HepG2 (cell line): ENCODE measurements around the gene MCF2L. TPM values are rescaled to one million over a fixed set of nuclear protein-coding genes. Genes with fewer than 3 reads are reported as not detected.
A peak's percentile ranks its signal among the peaks of the same experiment; 100 is the strongest.

Experiments
- ATRX ChIP-seq: sonication (generic); formaldehyde crosslinking; IDR thresholded peaks from 2 replicates; pipeline ENCODE4 v1.4.0; 2020; ENCODE audit warnings: missing genetic modification reagents, borderline replicate concordance
- BHLHE40 ChIP-seq: IDR thresholded peaks from 2 replicates; pipeline ENCODE4 v1.6.1; 2011; ENCODE audit warnings: low read length, improper control_type of control experiment
- DNMT1 ChIP-seq: sonication (generic); formaldehyde crosslinking; IDR thresholded peaks from 2 replicates; pipeline ENCODE4 v1.5.1; 2020; ENCODE audit warnings: mild to moderate bottlenecking, missing genetic modification reagents
- GPN1 ChIP-seq: sonication (generic); formaldehyde crosslinking; IDR thresholded peaks from 2 replicates; pipeline ENCODE4 v1.5.1; 2020; ENCODE audit warnings: missing genetic modification reagents, borderline replicate concordance
- KDM5B ChIP-seq: sonication (generic); formaldehyde crosslinking; IDR thresholded peaks from 2 replicates; pipeline ENCODE4 v1.4.0; 2020; ENCODE audit warnings: missing genetic modification reagents, mild to moderate bottlenecking, borderline replicate concordance
- KLF11 ChIP-seq: IDR thresholded peaks from 2 replicates; pipeline ENCODE4 v1.6.1; 2016; ENCODE audit warnings: missing compliant biosample characterization
- RBM39 ChIP-seq: fragments of 200-400 bp; formaldehyde crosslinking; IDR thresholded peaks from one replicate; pipeline ENCODE4 v1.6.1; 2018; ENCODE audit warnings: antibody characterized with exemption, mild to moderate bottlenecking, low read depth, low read length; ENCODE audit not compliant: poor library complexity, severe bottlenecking
- RFXANK ChIP-seq: IDR thresholded peaks from 2 replicates; pipeline ENCODE4 v1.6.1; 2016
- ZBTB20 ChIP-seq: sonication (generic); formaldehyde crosslinking; IDR thresholded peaks from 2 replicates; pipeline ENCODE4 v1.8.1; 2023; ENCODE audit warnings: missing genetic modification reagents, low read depth, mild to moderate bottlenecking, borderline replicate concordance
- ZNF484 ChIP-seq: sonication (generic); formaldehyde crosslinking; IDR thresholded peaks from 2 replicates; pipeline ENCODE4 v1.5.1; 2020; ENCODE audit warnings: mild to moderate bottlenecking, low read depth, missing genetic modification reagents, borderline replicate concordance
- ZUFSP ChIP-seq: sonication (generic); formaldehyde crosslinking; IDR thresholded peaks from 2 replicates; pipeline ENCODE4 v1.9.0; 2021; ENCODE audit warnings: missing genetic modification reagents, mild to moderate bottlenecking, borderline replicate concordance
- polyA plus RNA-seq, 8 experiments: library from polyadenylated mRNA; depleted of rRNA in 3 of 8; stranded (reverse) in 7 of 8; unstranded in 1 of 8; fragments of >200 nt; fragmentation: Illumina TruSeq in 4 of 8; extraction: Trizol in 4 of 8; gene quantifications; 2 replicates each; pipeline versions ENCODE4 v1.2.1 to v1.2.3, GENCODE V29; 2011 to 2016; ENCODE audit warnings: low read depth in 4 of 8, missing spikeins in 1 of 8, mixed read lengths in 1 of 8; ENCODE audit not compliant: insufficient read depth in 1 of 8
- total RNA-seq, 5 experiments: library from RNA; depleted of rRNA; stranded (reverse); fragments of >200 nt; fragmentation: Illumina TruSeq; extraction: Trizol; gene quantifications; 2 replicates each; pipeline ENCODE4 v1.2.3, GENCODE V29; 2016; ENCODE audit warnings: low read depth in 1 of 5
- TF ChIP-seq, protein P1 (sequence below): sonication (generic); formaldehyde crosslinking; IDR thresholded peaks from 2 replicates; pipeline ENCODE4 v1.5.0; 2020; ENCODE audit warnings: missing genetic modification reagents
- TF ChIP-seq, protein P2 (sequence below): sonication (generic); formaldehyde crosslinking; IDR thresholded peaks from 2 replicates; pipeline ENCODE4 v1.8.1; 2022; ENCODE audit warnings: mild to moderate bottlenecking, missing genetic modification reagents
- TF ChIP-seq, protein P3 (sequence below): sonication (generic); formaldehyde crosslinking; IDR thresholded peaks from 2 replicates; pipeline ENCODE4 v1.4.0; 2020; ENCODE audit warnings: missing genetic modification reagents, low read depth, mild to moderate bottlenecking, borderline replicate concordance
- TF ChIP-seq, protein P4 (sequence below): IDR thresholded peaks from 2 replicates; pipeline ENCODE4 v1.6.1; 2016; ENCODE audit warnings: mild to moderate bottlenecking, missing biosample characterization, missing genetic modification reagents
- TF ChIP-seq, protein P5 (sequence below): sonication (generic); formaldehyde crosslinking; IDR thresholded peaks from 2 replicates; pipeline ENCODE4 v1.4.0; 2020; ENCODE audit warnings: missing genetic modification reagents
- TF ChIP-seq, protein P6 (sequence below): sonication (generic); formaldehyde crosslinking; conservative IDR thresholded peaks from 2 replicates; pipeline ENCODE4 v1.4.0; 2020; ENCODE audit warnings: mild to moderate bottlenecking, missing genetic modification reagents, moderate library complexity

The MCF2L gene
- total and polyA plus RNA-seq, 2 of the 13 experiments (the other 11 are each of a cell fraction or from before 2014, with no cell fraction given), result 19.4 to 28.4 TPM

DNA sequence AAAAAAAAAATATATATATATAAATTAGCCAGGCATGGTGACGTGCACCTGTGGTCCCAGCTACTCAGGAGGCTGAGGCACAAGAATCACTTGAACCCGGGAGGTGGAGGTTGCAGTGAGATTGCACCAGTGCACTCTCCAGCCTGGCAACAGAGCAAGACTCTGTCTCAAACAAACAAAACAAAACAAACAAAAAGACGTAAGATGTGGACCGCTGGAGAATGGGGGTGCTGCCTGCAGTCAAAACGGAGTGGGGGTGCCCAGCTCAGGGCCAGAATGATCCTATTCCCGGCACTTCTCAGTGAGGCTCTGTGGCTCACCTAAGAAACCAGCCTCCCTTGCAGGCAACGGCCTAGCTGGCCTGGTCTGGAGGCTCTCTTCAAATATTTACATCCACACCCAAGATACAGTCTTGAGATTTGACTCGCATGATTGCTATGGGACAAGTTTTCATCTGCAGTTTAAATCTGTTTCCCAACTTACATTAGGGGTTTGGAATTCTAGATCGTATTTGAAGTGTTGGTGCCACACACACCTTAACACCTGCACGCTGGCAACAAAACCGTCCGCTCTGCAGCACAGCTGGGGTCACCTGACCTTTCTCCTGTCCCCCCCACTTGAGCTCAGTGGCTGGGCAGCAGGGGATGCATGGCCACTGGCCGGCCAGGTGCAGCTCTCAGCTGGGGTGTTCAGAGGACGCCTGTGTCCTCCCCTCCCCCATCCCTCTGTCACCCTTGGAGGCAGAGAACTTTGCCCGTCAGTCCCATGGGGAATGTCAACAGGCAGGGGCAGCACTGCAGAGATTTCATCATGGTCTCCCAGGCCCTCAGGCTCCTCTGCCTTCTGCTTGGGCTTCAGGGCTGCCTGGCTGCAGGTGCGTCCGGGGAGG, 136.3 kb downstream of the MCF2L start, which contains the start of gene F7 (continued):
- TF ChIP-seq, protein P1, sequence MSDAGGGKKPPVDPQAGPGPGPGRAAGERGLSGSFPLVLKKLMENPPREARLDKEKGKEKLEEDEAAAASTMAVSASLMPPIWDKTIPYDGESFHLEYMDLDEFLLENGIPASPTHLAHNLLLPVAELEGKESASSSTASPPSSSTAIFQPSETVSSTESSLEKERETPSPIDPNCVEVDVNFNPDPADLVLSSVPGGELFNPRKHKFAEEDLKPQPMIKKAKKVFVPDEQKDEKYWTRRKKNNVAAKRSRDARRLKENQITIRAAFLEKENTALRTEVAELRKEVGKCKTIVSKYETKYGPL (CRISPR knock-in tag), result no peak
- TF ChIP-seq ZNF484 (CRISPR knock-in tag), result no peak
- TF ChIP-seq GPN1 (CRISPR knock-in tag), result no peak
- TF ChIP-seq, protein P2, sequence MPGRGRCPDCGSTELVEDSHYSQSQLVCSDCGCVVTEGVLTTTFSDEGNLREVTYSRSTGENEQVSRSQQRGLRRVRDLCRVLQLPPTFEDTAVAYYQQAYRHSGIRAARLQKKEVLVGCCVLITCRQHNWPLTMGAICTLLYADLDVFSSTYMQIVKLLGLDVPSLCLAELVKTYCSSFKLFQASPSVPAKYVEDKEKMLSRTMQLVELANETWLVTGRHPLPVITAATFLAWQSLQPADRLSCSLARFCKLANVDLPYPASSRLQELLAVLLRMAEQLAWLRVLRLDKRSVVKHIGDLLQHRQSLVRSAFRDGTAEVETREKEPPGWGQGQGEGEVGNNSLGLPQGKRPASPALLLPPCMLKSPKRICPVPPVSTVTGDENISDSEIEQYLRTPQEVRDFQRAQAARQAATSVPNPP (CRISPR knock-in tag), result 0 out of 2 replicates have a peak, but pooled peaks have one; percentile 56
- no peak for TF ChIP-seq DNMT1
- TF ChIP-seq, protein P3, sequence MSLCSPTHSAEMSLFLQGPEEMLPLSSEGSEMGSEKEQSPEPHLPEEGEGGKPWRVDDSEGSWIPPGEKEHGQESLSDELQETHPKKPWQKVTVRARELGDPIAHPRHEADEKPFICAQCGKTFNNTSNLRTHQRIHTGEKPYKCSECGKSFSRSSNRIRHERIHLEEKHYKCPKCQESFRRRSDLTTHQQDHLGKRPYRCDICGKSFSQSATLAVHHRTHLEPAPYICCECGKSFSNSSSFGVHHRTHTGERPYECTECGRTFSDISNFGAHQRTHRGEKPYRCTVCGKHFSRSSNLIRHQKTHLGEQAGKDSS, result peak; percentile 62; the same call in 1 of the 2 replicates
- peak; percentile 47; the same call in 1 of the 2 replicates for TF ChIP-seq BHLHE40
- TF ChIP-seq RBM39, result no peak
- TF ChIP-seq, protein P4, sequence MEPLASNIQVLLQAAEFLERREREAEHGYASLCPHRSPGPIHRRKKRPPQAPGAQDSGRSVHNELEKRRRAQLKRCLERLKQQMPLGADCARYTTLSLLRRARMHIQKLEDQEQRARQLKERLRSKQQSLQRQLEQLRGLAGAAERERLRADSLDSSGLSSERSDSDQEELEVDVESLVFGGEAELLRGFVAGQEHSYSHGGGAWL (CRISPR knock-in tag), result no peak
- no peak for TF ChIP-seq ZBTB20 (CRISPR knock-in tag)
- no peak for TF ChIP-seq ZUFSP
- TF ChIP-seq RFXANK (CRISPR knock-in tag), result no peak
- no peak for TF ChIP-seq KLF11 (CRISPR knock-in tag)
- peak; percentile 75 for TF ChIP-seq KDM5B
- TF ChIP-seq, protein P5, sequence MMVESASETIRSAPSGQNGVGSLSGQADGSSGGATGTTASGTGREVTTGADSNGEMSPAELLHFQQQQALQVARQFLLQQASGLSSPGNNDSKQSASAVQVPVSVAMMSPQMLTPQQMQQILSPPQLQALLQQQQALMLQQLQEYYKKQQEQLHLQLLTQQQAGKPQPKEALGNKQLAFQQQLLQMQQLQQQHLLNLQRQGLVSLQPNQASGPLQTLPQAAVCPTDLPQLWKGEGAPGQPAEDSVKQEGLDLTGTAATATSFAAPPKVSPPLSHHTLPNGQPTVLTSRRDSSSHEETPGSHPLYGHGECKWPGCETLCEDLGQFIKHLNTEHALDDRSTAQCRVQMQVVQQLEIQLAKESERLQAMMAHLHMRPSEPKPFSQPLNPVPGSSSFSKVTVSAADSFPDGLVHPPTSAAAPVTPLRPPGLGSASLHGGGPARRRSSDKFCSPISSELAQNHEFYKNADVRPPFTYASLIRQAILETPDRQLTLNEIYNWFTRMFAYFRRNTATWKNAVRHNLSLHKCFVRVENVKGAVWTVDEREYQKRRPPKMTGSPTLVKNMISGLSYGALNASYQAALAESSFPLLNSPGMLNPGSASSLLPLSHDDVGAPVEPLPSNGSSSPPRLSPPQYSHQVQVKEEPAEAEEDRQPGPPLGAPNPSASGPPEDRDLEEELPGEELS (CRISPR knock-in tag), result peak; percentile 84
- TF ChIP-seq ATRX, result no peak
- TF ChIP-seq, protein P6, sequence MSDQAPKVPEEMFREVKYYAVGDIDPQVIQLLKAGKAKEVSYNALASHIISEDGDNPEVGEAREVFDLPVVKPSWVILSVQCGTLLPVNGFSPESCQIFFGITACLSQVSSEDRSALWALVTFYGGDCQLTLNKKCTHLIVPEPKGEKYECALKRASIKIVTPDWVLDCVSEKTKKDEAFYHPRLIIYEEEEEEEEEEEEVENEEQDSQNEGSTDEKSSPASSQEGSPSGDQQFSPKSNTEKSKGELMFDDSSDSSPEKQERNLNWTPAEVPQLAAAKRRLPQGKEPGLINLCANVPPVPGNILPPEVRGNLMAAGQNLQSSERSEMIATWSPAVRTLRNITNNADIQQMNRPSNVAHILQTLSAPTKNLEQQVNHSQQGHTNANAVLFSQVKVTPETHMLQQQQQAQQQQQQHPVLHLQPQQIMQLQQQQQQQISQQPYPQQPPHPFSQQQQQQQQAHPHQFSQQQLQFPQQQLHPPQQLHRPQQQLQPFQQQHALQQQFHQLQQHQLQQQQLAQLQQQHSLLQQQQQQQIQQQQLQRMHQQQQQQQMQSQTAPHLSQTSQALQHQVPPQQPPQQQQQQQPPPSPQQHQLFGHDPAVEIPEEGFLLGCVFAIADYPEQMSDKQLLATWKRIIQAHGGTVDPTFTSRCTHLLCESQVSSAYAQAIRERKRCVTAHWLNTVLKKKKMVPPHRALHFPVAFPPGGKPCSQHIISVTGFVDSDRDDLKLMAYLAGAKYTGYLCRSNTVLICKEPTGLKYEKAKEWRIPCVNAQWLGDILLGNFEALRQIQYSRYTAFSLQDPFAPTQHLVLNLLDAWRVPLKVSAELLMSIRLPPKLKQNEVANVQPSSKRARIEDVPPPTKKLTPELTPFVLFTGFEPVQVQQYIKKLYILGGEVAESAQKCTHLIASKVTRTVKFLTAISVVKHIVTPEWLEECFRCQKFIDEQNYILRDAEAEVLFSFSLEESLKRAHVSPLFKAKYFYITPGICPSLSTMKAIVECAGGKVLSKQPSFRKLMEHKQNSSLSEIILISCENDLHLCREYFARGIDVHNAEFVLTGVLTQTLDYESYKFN, result peak; percentile 96
